K562 (cell line): Measurements from ENCODE around the gene ERAL1. TPM values are rescaled to one million over a fixed set of nuclear protein-coding genes. Genes with fewer than 3 reads are reported as not detected.
A peak's percentile ranks its signal among the peaks of the same experiment; 100 is the strongest.

Experiments used
- FOXA3 ChIP-seq, 2 experiments: fragments of 450-650 bp in 1 of 2; sonication (generic) in 1 of 2; formaldehyde crosslinking; IDR thresholded peaks in 1 of 2; conservative IDR thresholded peaks in 1 of 2; 2 replicates each; pipeline versions ENCODE4 v1.4.0 to v1.8.0; 2020 to 2022; ENCODE audit warnings: mild to moderate bottlenecking in 2 of 2, missing genetic modification reagents in 1 of 2
- FOXK2 ChIP-seq, 2 experiments: fragments of 450-650 bp; IDR thresholded peaks in 1 of 2; conservative IDR thresholded peaks in 1 of 2; 2 replicates each; pipeline ENCODE4 v1.6.1; 2016; ENCODE audit warnings: low read depth in 2 of 2, mild to moderate bottlenecking in 1 of 2
- KAT7 ChIP-seq: sonication (generic); formaldehyde crosslinking; IDR thresholded peaks from 2 replicates; pipeline ENCODE4 v1.8.0; 2022; ENCODE audit warnings: missing genetic modification reagents, mild to moderate bottlenecking, borderline replicate concordance
- KHSRP ChIP-seq: fragments of 450-650 bp; IDR thresholded peaks from 2 replicates; pipeline ENCODE4 v1.6.1; 2017
- MTA3 ChIP-seq: fragments of 450-650 bp; formaldehyde crosslinking; IDR thresholded peaks from 2 replicates; pipeline ENCODE4 v1.6.1; 2017; ENCODE audit warnings: mild to moderate bottlenecking, borderline replicate concordance
- MTF1 ChIP-seq: fragments of 250-450 bp; sonication (Bioruptor Pico); IDR thresholded peaks from 2 replicates; pipeline ENCODE4 v1.9.0; 2021; ENCODE audit warnings: moderate library complexity, mild to moderate bottlenecking, inconsistent platforms, borderline replicate concordance
- NEUROD1 ChIP-seq: fragments of 150-350 bp; IDR thresholded peaks from 2 replicates; pipeline ENCODE4 v1.6.1; 2014; ENCODE audit warnings: borderline replicate concordance, low read length, low read depth; ENCODE audit not compliant: partially characterized antibody
- NR2F6 ChIP-seq: fragments of 450-650 bp; formaldehyde crosslinking; IDR thresholded peaks from 2 replicates; pipeline ENCODE4 v1.4.0; 2020; ENCODE audit warnings: mild to moderate bottlenecking
- POLR3A ChIP-seq: IDR thresholded peaks from 2 replicates; pipeline ENCODE4 v1.6.1; 2011; ENCODE audit warnings: borderline replicate concordance, mild to moderate bottlenecking, moderate library complexity; ENCODE audit not compliant: insufficient read length, insufficient read depth; ENCODE audit errors: extremely low read depth
- SIX5 ChIP-seq, 2 experiments: IDR thresholded peaks; 2 replicates each; pipeline ENCODE4 v1.6.1; 2011; ENCODE audit warnings: low read length in 2 of 2, borderline replicate concordance in 1 of 2, low read depth in 1 of 2, mild to moderate bottlenecking in 1 of 2, moderate library complexity in 1 of 2; ENCODE audit not compliant: insufficient read depth in 1 of 2
- TGIF2 ChIP-seq: sonication (generic); formaldehyde crosslinking; IDR thresholded peaks from 2 replicates; pipeline ENCODE4 v1.8.1; 2022; ENCODE audit warnings: mild to moderate bottlenecking, missing genetic modification reagents, moderate library complexity
- XRCC3 ChIP-seq: fragments of 450-650 bp; IDR thresholded peaks from 2 replicates; pipeline ENCODE4 v1.6.1; 2017; ENCODE audit warnings: mild to moderate bottlenecking, moderate library complexity
- ZNF175 ChIP-seq: fragments of 200-800 bp; sonication (Bioruptor generic); IDR thresholded peaks from 2 replicates; pipeline ENCODE4 v1.6.1; 2016; ENCODE audit warnings: low read depth, mild to moderate bottlenecking, missing genetic modification characterization, missing compliant biosample characterization
- ZNF445 ChIP-seq: fragments of 250-450 bp; sonication (Bioruptor Pico); IDR thresholded peaks from 2 replicates; pipeline ENCODE4 v1.4.0; 2020; ENCODE audit warnings: low read depth, mild to moderate bottlenecking, moderate library complexity
- ZNF561 ChIP-seq: fragments of 450-650 bp; formaldehyde crosslinking; conservative IDR thresholded peaks from 2 replicates; pipeline ENCODE4 v1.4.0; 2020; ENCODE audit warnings: mild to moderate bottlenecking, moderate library complexity
- ZNF586 ChIP-seq: fragments of 450-650 bp; formaldehyde crosslinking; conservative IDR thresholded peaks from 2 replicates; pipeline ENCODE4 v1.4.0; 2020; ENCODE audit warnings: mild to moderate bottlenecking, moderate library complexity
- polyA plus RNA-seq, 8 experiments: library from polyadenylated mRNA; depleted of rRNA in 4 of 8; stranded (reverse) in 5 of 8; unstranded in 3 of 8; fragments of >200 nt; fragmentation: Nextera tagmentation in 2 of 8; fragmentation: Illumina TruSeq in 1 of 8; extraction: Ambion mirVana in 2 of 8; extraction: Trizol in 1 of 8; gene quantifications; 2 replicates each; pipeline versions ENCODE4 v1.2.1 to v1.2.3, GENCODE V29; 2011 to 2014; ENCODE audit warnings: inconsistent platforms in 1 of 8, missing spikeins in 1 of 8
- total RNA-seq, 7 experiments: library from RNA; depleted of rRNA in 6 of 7; stranded (reverse); fragments of >200 nt in 6 of 7; fragmentation: Illumina TruSeq in 2 of 7; extraction: Trizol in 2 of 7; gene quantifications; 2 replicates each; pipeline versions ENCODE4 v1.2.1 to v1.2.3, GENCODE V29; 2011 to 2021; ENCODE audit warnings: low replicate concordance in 1 of 7
- TF ChIP-seq, protein P1 (sequence below): fragments of 250-450 bp; sonication (Bioruptor Pico); IDR thresholded peaks from 2 replicates; pipeline ENCODE4 v1.5.0; 2021
- TF ChIP-seq, protein P2 (sequence below): fragments of 250-450 bp; sonication (Bioruptor Pico); IDR thresholded peaks from 2 replicates; pipeline ENCODE4 v1.4.0; 2020; ENCODE audit warnings: mild to moderate bottlenecking
- TF ChIP-seq, protein P3 (sequence below): fragments of 450-650 bp; IDR thresholded peaks from one replicate; pipeline ENCODE4 v1.6.1; 2018; ENCODE audit warnings: mild to moderate bottlenecking, moderate library complexity; ENCODE audit not compliant: partially characterized antibody
- TF ChIP-seq, protein P4 (sequence below): sonication (generic); formaldehyde crosslinking; IDR thresholded peaks from 2 replicates; pipeline ENCODE4 v1.8.0; 2023; ENCODE audit warnings: mild to moderate bottlenecking, missing genetic modification reagents
- TF ChIP-seq, protein P5 (sequence below): IDR thresholded peaks from 2 replicates; pipeline ENCODE4 v1.6.1; 2016; ENCODE audit warnings: missing genetic modification characterization, missing compliant biosample characterization

The ERAL1 gene
- total and polyA plus RNA-seq, 9 of the 15 experiments (the other 6 are each of a cell fraction or from before 2014, with no cell fraction given), result 37.5 to 351 (median 106) TPM

DNA sequence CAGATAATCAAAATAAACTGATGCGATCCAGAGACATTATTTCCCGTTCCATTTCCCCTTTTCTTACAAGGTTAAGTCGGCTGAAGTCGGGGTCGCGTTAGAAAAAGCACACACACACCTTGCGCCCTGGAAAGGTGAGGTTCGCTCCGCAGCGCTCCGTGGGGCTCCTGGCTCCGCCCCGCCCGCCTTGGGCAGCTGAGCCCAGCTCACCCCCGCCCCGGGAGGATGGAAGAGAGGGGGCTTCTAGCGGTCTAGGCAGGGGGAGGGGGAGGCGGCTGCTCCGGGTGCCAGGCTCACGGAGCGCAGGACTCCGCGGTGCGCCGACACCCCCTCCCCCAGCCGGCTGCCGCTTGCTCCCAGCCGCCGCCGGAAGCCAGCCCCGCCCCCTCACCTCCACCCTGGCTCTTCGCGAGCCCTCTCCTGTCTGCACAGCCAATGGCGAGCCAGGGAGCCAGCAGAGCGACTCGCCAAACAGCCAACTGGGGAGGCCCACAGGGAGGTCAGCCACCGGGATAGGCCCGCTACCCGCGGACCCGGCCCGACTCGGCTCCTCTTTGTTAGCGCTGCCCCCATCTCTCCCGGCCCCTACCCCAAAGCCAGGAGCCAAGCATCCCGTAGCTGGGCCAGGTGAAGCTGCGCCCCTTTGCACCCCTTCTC, 42.6 kb upstream of the ERAL1 start (continued):
- no peak for TF ChIP-seq ZNF445
- TF ChIP-seq, protein P1, sequence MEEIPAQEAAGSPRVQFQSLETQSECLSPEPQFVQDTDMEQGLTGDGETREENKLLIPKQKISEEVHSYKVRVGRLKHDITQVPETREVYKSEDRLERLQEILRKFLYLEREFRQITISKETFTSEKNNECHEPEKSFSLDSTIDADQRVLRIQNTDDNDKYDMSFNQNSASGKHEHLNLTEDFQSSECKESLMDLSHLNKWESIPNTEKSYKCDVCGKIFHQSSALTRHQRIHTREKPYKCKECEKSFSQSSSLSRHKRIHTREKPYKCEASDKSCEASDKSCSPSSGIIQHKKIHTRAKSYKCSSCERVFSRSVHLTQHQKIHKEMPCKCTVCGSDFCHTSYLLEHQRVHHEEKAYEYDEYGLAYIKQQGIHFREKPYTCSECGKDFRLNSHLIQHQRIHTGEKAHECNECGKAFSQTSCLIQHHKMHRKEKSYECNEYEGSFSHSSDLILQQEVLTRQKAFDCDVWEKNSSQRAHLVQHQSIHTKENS (CRISPR knock-in tag), result no peak
- no peak for TF ChIP-seq FOXK2 (conservative IDR thresholded peaks at IDR 0.05 in 1 of 2, IDR thresholded peaks at IDR 0.05 in 1 of 2; ENCODE audit: low read depth in 2 of 2)
- no peak for TF ChIP-seq ZNF586 (CRISPR knock-in tag)
- no peak for TF ChIP-seq XRCC3
- TF ChIP-seq, protein P2, sequence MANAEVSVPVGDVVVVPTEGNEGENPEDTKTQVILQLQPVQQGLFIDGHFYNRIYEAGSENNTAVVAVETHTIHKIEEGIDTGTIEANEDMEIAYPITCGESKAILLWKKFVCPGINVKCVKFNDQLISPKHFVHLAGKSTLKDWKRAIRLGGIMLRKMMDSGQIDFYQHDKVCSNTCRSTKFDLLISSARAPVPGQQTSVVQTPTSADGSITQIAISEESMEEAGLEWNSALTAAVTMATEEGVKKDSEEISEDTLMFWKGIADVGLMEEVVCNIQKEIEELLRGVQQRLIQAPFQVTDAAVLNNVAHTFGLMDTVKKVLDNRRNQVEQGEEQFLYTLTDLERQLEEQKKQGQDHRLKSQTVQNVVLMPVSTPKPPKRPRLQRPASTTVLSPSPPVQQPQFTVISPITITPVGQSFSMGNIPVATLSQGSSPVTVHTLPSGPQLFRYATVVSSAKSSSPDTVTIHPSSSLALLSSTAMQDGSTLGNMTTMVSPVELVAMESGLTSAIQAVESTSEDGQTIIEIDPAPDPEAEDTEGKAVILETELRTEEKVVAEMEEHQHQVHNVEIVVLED, result no peak
- no peak for TF ChIP-seq POLR3A
- no peak for TF ChIP-seq MTA3
- TF ChIP-seq, protein P3, sequence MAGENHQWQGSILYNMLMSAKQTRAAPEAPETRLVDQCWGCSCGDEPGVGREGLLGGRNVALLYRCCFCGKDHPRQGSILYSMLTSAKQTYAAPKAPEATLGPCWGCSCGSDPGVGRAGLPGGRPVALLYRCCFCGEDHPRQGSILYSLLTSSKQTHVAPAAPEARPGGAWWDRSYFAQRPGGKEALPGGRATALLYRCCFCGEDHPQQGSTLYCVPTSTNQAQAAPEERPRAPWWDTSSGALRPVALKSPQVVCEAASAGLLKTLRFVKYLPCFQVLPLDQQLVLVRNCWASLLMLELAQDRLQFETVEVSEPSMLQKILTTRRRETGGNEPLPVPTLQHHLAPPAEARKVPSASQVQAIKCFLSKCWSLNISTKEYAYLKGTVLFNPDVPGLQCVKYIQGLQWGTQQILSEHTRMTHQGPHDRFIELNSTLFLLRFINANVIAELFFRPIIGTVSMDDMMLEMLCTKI, result no peak
- TF ChIP-seq FOXA3 (CRISPR knock-in tag; conservative IDR thresholded peaks at IDR 0.05 in 1 of 2, IDR thresholded peaks at IDR 0.05 in 1 of 2), result no peak
- no peak for TF ChIP-seq KHSRP
- TF ChIP-seq NR2F6, result no peak
- no peak for TF ChIP-seq MTF1 (CRISPR knock-in tag)
- TF ChIP-seq, protein P4, sequence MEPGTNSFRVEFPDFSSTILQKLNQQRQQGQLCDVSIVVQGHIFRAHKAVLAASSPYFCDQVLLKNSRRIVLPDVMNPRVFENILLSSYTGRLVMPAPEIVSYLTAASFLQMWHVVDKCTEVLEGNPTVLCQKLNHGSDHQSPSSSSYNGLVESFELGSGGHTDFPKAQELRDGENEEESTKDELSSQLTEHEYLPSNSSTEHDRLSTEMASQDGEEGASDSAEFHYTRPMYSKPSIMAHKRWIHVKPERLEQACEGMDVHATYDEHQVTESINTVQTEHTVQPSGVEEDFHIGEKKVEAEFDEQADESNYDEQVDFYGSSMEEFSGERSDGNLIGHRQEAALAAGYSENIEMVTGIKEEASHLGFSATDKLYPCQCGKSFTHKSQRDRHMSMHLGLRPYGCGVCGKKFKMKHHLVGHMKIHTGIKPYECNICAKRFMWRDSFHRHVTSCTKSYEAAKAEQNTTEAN (CRISPR knock-in tag), result no peak
- no peak for TF ChIP-seq KAT7 (CRISPR knock-in tag)
- TF ChIP-seq NEUROD1, result peak; percentile 93
- TF ChIP-seq, protein P5, sequence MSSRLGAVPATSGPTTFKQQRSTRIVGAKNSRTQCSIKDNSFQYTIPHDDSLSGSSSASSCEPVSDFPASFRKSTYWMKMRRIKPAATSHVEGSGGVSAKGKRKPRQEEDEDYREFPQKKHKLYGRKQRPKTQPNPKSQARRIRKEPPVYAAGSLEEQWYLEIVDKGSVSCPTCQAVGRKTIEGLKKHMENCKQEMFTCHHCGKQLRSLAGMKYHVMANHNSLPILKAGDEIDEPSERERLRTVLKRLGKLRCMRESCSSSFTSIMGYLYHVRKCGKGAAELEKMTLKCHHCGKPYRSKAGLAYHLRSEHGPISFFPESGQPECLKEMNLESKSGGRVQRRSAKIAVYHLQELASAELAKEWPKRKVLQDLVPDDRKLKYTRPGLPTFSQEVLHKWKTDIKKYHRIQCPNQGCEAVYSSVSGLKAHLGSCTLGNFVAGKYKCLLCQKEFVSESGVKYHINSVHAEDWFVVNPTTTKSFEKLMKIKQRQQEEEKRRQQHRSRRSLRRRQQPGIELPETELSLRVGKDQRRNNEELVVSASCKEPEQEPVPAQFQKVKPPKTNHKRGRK (tag), result no peak
- TF ChIP-seq ZNF175 (CRISPR knock-in tag), result no peak
- no peak for TF ChIP-seq ZNF561 (CRISPR knock-in tag)
- TF ChIP-seq TGIF2 (CRISPR knock-in tag), result no peak
- TF ChIP-seq SIX5 (IDR thresholded peaks at IDR 0.05; ENCODE audit: borderline replicate concordance in 1 of 2, insufficient read depth in 1 of 2, low read depth in 1 of 2, low read length in 2 of 2), result no peak
